ENCODE data around the gene PPM1D.
"Not testable (repeated sequence)": the region's sequence is repeated elsewhere in the genome, so short reads cannot be mapped to it uniquely, and the experiment has no call there.

PPM1D gene

DNA sequence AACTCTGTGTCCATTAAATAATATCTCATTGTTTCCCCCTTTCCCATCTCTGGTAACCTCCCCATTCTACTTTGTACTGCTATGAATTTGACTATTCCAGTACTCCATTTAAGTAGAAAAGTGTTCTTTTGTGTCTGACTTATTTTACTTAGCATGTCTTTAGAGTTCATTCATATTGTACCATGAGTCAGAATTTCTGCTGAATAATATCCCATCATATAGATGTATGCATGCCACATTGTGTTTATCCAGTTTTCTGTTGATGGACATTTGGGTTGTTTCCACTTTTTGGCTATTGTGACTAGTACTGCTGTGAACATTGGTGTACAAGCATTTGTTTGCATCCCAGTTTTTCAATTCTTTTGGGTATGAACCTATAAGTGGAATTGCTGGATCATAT is 6.0 kb downstream of the PPM1D start:
- Histone ChIP-seq H3K4me1 (ENCODE audit: control insufficient read depth, insufficient read depth, low read length) (peaks cover 27% of the 10 kb centered on the region), H3K27me3 (ENCODE audit: control insufficient read depth, insufficient read depth, low read length) (no peaks in the 10 kb centered on the region), H3K9ac (ENCODE audit: low read depth, low read length) (no peak overlapping the region), H3K4me2 (ENCODE audit: low read length) (no peak overlapping the region), H3K4me3 (ENCODE audit: low read length) (no peak overlapping the region), H3K9me3 (replicated peaks; ENCODE audit: low read length) (no peaks in the 10 kb centered on the region), H3K36me3 (ENCODE audit: insufficient read depth, low read length) (no peaks in the 10 kb centered on the region)

DNA sequence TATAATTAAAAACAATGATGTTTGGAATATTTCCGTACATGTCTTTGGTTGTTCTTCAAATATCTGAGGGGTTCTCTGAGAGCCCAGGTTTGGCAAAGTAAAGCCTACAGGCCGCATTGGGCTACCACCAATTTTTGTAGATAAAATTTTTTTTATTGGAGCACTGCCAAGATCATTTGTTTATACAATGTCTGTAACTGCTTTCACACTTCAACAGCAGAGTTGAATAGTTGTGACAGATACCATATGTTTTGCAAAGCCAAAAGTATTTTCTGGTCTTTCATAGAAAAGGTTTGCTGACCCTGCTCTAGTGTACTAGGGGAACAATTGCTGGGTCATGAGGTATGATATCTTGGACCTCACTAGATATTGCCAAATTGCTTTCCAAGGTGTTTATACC is 10.5 kb downstream of the PPM1D start:
- H3K27me3 ChIP-seq (ENCODE audit: control insufficient read depth, insufficient read depth, low read length) = no peaks in the 10 kb centered on the region
- H3K4me1 ChIP-seq (ENCODE audit: control insufficient read depth, insufficient read depth, low read length) = peaks cover 8% of the 10 kb centered on the region
- no peak overlapping the region for H3K4me2 ChIP-seq (ENCODE audit: low read length)
- no peaks in the 10 kb centered on the region for H3K36me3 ChIP-seq (ENCODE audit: insufficient read depth, low read length)
- no peak overlapping the region for H3K4me3 ChIP-seq (ENCODE audit: low read length)
- H3K9ac ChIP-seq (ENCODE audit: low read depth, low read length) = no peak overlapping the region
- H3K9me3 ChIP-seq (replicated peaks; ENCODE audit: low read length) = no peaks in the 10 kb centered on the region

- H3K4me2 ChIP-seq (ENCODE audit: low read length); H3K9ac ChIP-seq (ENCODE audit: low read depth, low read length); H3K27me3 ChIP-seq (ENCODE audit: control insufficient read depth, insufficient read depth, low read length); H3K9me3 ChIP-seq (replicated peaks; ENCODE audit: low read length); H3K36me3 ChIP-seq (ENCODE audit: insufficient read depth, low read length); H3K4me1 ChIP-seq (ENCODE audit: control insufficient read depth, insufficient read depth, low read length); H3K4me3 ChIP-seq (ENCODE audit: low read length): not testable (repeated sequence)
These were observed 11.3 kb downstream of the PPM1D start for GRCh38 chr17:60611321-60611720.

DNA sequence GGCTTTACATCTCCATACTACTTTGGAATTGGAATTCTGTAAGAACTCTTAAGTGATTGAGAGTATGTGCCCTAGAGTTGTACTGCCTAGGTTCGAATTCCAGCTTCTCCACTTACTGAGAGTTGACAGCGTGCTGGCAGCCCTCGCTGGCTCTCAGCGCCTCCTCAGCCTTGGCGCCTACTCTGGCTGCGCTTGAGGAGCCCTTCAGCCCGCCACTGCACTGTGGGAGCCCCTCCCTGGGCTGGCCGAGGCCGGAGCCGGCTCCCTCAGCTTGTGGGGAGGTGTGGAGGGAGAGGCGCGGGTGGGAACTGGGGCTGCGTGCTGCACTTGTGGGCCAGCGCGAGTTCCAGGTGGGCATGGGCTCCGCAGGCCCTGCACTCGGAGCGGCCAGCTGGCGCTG is 13.3 kb downstream of the PPM1D start:
- H3K9ac ChIP-seq (ENCODE audit: low read depth, low read length) = no peak overlapping the region

DNA sequence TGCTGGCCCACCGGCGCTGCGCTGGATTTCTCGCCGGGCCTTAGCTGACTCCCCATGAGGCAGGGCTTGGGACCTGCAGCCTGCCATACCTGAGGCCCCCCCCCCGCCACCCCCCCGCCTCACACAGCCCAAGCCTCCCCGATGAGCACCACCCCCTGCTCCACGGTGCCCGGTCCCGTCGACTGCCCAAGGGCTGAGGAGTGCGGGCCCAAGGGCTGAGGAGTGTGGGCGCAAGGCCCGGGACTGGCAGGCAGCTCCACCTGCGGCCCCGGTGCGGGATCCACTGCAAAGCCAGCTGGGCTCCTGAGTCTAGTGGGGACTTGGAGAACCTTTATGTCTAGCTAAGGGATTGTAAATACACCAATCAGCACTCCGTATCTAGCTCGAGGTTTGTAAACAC is 13.8 kb downstream of the PPM1D start:
- not testable (repeated sequence) for H3K36me3 ChIP-seq (ENCODE audit: insufficient read depth, low read length); H3K4me1 ChIP-seq (ENCODE audit: control insufficient read depth, insufficient read depth, low read length); H3K9ac ChIP-seq (ENCODE audit: low read depth, low read length); H3K4me2 ChIP-seq (ENCODE audit: low read length); H3K27me3 ChIP-seq (ENCODE audit: control insufficient read depth, insufficient read depth, low read length); H3K9me3 ChIP-seq (replicated peaks; ENCODE audit: low read length); H3K4me3 ChIP-seq (ENCODE audit: low read length)

More for the DNA sequence above, 13.3 kb downstream of the PPM1D start:
- Histone ChIP-seq H3K9me3 (replicated peaks; ENCODE audit: low read length) (no peaks in the 10 kb centered on the region), H3K4me2 (ENCODE audit: low read length) (no peak overlapping the region), H3K36me3 (ENCODE audit: insufficient read depth, low read length) (no peaks in the 10 kb centered on the region), H3K27me3 (ENCODE audit: control insufficient read depth, insufficient read depth, low read length) (no peaks in the 10 kb centered on the region), H3K4me1 (ENCODE audit: control insufficient read depth, insufficient read depth, low read length) (peaks cover 5% of the 10 kb centered on the region), H3K4me3 (ENCODE audit: low read length) (no peak overlapping the region)

DNA sequence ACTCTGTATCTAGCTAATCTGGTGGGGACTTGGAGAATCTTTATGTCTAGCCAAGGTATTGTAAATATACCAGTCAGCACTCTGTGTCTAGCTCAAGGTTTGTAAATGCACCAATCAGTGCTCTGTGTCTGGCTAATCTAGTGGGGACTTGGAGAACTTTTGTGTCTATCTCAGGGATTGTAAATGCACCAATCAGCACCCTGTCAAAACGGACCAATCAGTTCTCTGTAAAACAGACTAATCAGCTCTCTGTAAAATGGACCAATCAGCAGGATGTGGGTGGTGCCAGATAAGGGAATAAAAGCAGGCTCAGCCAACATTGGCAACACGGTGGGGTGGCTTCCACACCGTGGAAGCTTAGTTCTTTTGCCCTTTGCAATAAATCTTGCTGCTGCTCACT is 14.3 kb downstream of the PPM1D start:
- H3K4me2 ChIP-seq (ENCODE audit: low read length); H3K4me3 ChIP-seq (ENCODE audit: low read length); H3K9me3 ChIP-seq (replicated peaks; ENCODE audit: low read length); H3K4me1 ChIP-seq (ENCODE audit: control insufficient read depth, insufficient read depth, low read length); H3K36me3 ChIP-seq (ENCODE audit: insufficient read depth, low read length); H3K27me3 ChIP-seq (ENCODE audit: control insufficient read depth, insufficient read depth, low read length); H3K9ac ChIP-seq (ENCODE audit: low read depth, low read length): not testable (repeated sequence)

GRCh38 chr17:60615108-60615507 is 15.1 kb downstream of the PPM1D start:
- H3K36me3 ChIP-seq (ENCODE audit: insufficient read depth, low read length) = no peaks in the 10 kb centered on the region
- H3K4me1 ChIP-seq (ENCODE audit: control insufficient read depth, insufficient read depth, low read length) = peaks cover 9% of the 10 kb centered on the region
- no peaks in the 10 kb centered on the region for H3K9me3 ChIP-seq (replicated peaks; ENCODE audit: low read length)
- H3K4me2 ChIP-seq (ENCODE audit: low read length) = no peak overlapping the region
- no peaks in the 10 kb centered on the region for H3K27me3 ChIP-seq (ENCODE audit: control insufficient read depth, insufficient read depth, low read length)
- no peak overlapping the region for H3K4me3 ChIP-seq (ENCODE audit: low read length)
- H3K9ac ChIP-seq (ENCODE audit: low read depth, low read length) = no peak overlapping the region

DNA sequence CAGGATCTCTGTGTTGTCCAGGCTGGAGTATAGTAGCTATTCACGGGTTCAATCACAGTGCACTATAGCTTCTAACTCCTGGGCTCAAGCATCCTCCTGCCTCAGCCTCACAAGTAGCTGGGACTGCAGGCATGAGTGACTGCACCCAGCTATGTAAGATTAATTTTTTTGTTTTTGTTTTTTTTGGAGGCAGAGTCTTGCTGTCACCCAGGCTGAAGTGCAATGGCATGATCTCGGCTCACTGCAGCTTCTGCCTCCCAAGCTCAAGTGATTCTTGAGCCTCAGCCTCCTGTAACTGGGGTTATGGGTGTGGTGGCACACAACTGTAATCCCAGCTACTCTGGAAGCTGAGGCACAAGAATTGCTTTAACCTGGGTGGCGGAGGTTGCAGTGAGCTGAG is 15.8 kb downstream of the PPM1D start:
- H3K4me2 ChIP-seq (ENCODE audit: low read length) = no peak overlapping the region
- no peaks in the 10 kb centered on the region for H3K36me3 ChIP-seq (ENCODE audit: insufficient read depth, low read length)
- no peaks in the 10 kb centered on the region for H3K9me3 ChIP-seq (replicated peaks; ENCODE audit: low read length)
- H3K4me1 ChIP-seq (ENCODE audit: control insufficient read depth, insufficient read depth, low read length) = peaks cover 9% of the 10 kb centered on the region
- no peaks in the 10 kb centered on the region for H3K27me3 ChIP-seq (ENCODE audit: control insufficient read depth, insufficient read depth, low read length)
- no peak overlapping the region for H3K9ac ChIP-seq (ENCODE audit: low read depth, low read length)
- no peak overlapping the region for H3K4me3 ChIP-seq (ENCODE audit: low read length)

GRCh38 chr17:60618080-60618479 is 18.1 kb downstream of the PPM1D start:
- Histone ChIP-seq H3K4me1 (ENCODE audit: control insufficient read depth, insufficient read depth, low read length) (peaks cover 9% of the 10 kb centered on the region), H3K36me3 (ENCODE audit: insufficient read depth, low read length) (no peaks in the 10 kb centered on the region), H3K4me2 (ENCODE audit: low read length) (no peak overlapping the region), H3K9ac (ENCODE audit: low read depth, low read length) (no peak overlapping the region), H3K9me3 (replicated peaks; ENCODE audit: low read length) (no peaks in the 10 kb centered on the region), H3K27me3 (ENCODE audit: control insufficient read depth, insufficient read depth, low read length) (no peaks in the 10 kb centered on the region), H3K4me3 (ENCODE audit: low read length) (no peak overlapping the region)

DNA sequence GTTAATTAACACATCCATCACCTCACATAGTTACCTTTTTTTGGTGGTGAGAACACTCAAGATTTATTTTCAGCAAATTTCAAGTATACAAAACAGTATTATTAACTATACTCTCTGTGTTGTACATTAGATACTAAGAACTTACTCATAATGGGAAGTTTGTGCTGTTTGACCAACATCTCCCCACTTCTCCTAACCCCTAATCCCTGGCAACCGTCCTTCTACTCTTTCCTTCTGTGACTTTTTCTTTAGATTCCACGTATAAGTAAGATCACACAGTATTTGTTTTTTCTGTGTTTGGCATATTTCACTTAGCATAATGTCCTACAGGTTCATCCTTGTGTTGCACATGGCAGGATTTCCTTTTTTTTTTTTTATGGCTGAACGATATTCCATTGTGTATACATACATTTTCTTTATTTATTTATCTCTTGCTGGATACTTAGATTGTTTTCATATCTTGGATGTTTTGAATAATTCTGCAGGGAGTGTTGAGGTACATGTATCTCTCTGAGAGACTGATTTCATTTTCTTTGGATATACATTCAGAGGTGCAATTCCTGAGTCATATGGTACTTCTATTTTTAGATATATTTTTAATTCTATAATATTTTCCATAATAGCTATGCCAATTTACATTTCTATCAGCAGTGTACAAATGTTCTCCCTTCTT is 19.0 kb downstream of the PPM1D start:
- no peak overlapping the region for H3K9ac ChIP-seq (ENCODE audit: low read depth, low read length)
- H3K9me3 ChIP-seq (replicated peaks; ENCODE audit: low read length) = no peaks in the 10 kb centered on the region
- peaks cover 9% of the 10 kb centered on the region for H3K4me1 ChIP-seq (ENCODE audit: control insufficient read depth, insufficient read depth, low read length)
- H3K27me3 ChIP-seq (ENCODE audit: control insufficient read depth, insufficient read depth, low read length) = no peaks in the 10 kb centered on the region
- no peak overlapping the region for H3K4me3 ChIP-seq (ENCODE audit: low read length)
- no peaks in the 10 kb centered on the region for H3K36me3 ChIP-seq (ENCODE audit: insufficient read depth, low read length)
- H3K4me2 ChIP-seq (ENCODE audit: low read length) = no peak overlapping the region

DNA sequence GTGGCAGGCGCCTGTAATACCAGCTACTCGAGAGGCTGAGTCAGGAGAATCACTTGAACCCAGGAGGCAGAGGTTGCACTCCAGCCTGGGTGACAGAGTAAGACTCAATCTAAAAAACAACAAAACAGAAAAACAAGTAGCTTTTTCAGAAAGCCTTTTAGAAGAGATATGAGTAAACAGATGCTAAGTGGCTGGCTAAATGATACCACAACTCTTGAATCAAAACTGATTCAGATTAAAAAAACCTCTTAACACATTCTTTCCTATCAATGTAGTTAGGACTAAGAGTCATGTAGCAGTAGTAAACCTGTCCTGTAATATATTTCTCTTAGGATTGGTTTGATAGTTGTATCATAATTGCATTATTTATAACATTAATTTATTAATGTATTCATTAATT is 23.0 kb downstream of the PPM1D start:
- H3K9ac ChIP-seq (ENCODE audit: low read depth, low read length) = no peak overlapping the region
- peaks cover 4% of the 10 kb centered on the region for H3K4me1 ChIP-seq (ENCODE audit: control insufficient read depth, insufficient read depth, low read length)
- H3K27me3 ChIP-seq (ENCODE audit: control insufficient read depth, insufficient read depth, low read length) = no peaks in the 10 kb centered on the region
- H3K9me3 ChIP-seq (replicated peaks; ENCODE audit: low read length) = no peaks in the 10 kb centered on the region
- H3K4me3 ChIP-seq (ENCODE audit: low read length) = no peak overlapping the region
- no peak overlapping the region for H3K4me2 ChIP-seq (ENCODE audit: low read length)
- no peaks in the 10 kb centered on the region for H3K36me3 ChIP-seq (ENCODE audit: insufficient read depth, low read length)

GRCh38 chr17:60623415-60623814 is 23.4 kb downstream of the PPM1D start:
- Histone ChIP-seq H3K4me3 (ENCODE audit: low read length) (no peak overlapping the region), H3K36me3 (ENCODE audit: insufficient read depth, low read length) (no peaks in the 10 kb centered on the region), H3K4me2 (ENCODE audit: low read length) (no peak overlapping the region), H3K9me3 (replicated peaks; ENCODE audit: low read length) (no peaks in the 10 kb centered on the region), H3K4me1 (ENCODE audit: control insufficient read depth, insufficient read depth, low read length) (peaks cover 4% of the 10 kb centered on the region), H3K9ac (ENCODE audit: low read depth, low read length) (no peak overlapping the region), H3K27me3 (ENCODE audit: control insufficient read depth, insufficient read depth, low read length) (no peaks in the 10 kb centered on the region)
